Stimulated activated CD4-positive, alpha-beta T cell treated with anti-CD3 and anti-CD28 coated beads, Interleukin-2, amount 100 ng/mL, for 48 hours (primary cell): ENCODE measurements around the gene DCDC2.

Experiments used
- DNase-seq, 2 donors: peaks; one replicate each; pipeline ENCODE4 v3.0.0-alpha.2; 2020

Gene DCDC2

DNA sequence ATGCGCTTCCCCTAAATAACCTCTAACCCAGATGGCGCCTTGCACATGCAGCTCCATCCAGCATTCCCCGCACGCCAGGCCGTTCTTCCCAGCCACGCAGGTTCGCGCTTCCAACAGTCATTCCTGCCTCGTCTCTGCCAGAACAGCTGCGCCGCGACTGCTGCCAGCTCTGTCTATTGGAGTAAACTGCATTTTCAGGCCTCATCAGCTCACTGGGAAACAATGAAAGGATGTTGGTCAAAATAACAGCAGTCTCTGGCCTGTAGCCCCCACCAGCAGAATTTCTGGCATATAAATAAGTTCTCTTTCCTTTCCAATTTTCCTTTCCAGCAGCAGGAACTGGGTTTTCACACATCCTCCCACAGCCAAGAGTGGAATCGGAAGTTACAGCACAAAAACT lies 217.3 kb downstream of the DCDC2 start:
- no peak for DNase-seq

DNA sequence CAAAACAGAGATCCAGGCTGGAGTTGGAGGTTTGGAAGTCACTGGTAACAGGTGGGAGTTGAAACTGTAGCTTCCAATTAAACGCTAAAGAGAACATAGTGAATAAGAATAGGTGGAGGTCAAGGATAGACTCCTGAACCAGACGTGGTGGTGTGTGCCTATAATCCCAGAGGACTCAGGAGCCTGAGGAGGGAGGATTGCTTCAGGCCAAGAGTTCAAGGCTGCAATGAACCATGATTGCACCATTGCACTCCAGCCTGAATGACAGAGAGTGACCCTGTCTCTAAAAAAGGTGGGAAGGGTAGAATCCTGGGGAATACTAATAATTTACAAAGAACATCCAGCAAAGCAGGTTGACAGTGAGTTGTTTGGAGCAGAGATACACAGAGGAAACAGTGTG lies 218.2 kb downstream of the DCDC2 start:
- no peak for DNase-seq

DNA sequence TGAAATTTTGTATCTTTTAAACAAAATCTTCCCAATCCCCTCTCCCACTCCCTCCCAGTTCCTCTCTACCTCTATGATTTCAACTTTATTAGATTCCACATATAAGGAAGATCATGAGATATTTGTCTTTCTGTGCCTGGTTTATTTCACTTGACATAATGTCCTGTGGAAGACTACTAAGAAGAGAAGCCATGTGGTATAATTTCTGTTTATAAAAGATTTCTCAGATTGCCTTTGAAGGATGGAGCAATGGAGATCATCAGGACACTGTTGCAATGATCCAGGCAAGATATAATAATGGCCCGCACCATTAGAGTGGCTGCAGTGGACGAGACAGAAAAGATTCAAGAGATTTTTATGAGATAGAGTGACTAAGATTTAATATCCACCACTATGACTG lies 218.8 kb downstream of the DCDC2 start:
- no peak for DNase-seq

DNA sequence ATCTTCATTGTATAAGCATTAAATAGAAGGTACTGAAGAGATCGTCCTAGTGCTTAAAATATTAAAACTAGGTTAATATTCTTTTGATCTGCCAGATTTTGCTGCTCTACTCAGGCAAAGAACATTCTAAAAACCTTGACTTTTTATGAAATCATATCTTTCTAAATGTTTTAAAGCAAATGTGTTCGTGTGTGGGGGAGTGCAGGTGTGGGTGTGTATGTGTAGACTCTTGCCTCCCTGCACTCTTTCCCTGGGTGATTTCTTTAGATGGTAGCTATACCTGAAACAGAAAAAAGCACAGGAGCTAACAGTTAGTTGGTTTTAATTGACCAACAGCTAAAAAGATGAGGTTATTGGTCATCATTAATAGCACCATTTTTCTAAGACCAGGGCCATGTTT lies 226.1 kb downstream of the DCDC2 start:
- DNase-seq: no peak

DNA sequence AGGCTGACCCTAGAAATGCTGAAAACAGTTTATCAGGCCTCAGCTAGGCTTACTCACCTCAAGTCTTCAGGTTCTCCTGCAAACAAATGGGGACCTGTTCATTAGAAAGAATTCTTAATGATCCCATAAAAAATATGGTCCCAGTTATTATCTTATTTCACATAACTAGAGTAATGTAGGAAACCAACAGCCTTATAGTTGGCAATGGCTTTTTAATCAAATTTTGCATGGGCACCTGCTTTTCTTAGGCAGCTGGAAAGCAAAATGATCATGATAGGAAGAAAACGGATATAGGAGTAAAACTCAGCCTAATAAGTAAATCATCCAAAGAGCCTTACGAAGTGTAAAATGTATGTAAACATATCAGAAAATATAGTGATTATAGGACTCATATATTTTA lies 230.5 kb downstream of the DCDC2 start:
- no peak for DNase-seq

DNA sequence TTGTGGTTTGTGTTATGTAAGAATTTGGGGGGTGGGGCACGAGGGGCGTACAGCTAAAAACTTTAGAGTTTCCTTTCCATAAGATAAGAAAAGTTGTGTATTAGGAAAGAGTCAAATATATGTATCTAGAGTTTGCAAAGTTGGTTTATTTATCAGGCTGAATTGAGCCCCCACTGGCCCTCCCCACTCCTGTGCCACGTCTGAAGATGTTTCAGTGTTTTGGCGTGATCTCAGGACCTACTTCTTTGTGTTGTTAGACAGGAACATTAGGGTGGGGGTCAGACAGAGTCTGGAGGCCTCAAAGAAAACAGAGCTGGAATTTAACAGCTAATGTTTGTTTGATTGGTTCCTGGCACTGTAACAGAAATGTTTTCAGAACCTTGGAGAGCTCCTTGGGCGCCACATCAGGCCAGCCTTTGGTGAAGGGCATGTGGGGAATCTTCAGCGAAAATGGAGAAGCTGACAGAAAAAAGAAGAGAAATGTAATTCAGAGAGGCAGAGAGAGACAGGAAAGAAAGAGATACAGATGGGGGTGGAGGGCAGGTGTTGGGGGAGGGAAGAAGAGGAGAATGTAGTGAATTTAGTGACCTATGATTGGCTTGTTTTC lies 231.2 kb downstream of the DCDC2 start:
- DNase-seq: peak; percentile 1 to 4

DNA sequence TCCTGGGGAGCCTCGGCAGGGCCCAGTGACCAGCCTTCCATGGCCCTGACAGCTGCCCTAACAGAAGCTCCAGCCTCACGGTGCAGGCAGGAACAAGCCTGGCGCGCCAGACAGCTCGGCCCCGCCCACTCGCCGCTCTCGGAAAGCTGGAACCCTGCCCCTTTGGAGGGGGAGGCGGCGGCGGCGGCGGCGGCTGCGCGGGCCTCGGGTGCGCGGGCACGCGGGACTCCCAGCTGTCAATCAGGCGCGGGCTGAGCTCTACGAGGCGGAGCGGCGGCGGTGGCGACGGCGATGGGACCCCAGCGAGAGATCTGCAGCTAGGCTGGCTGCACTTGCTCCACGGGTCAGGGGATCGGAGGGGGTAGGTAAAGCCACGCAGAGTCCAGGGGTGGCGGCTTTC lies 231.9 kb downstream of the DCDC2 start, which contains the start of gene NRSN1:
TSS of gene NRSN1 (plus strand) at position 236 of the 400 bp plus-strand sequence. CDS start 8,113 bp downstream, outside the sequence.
- no peak for DNase-seq

DNA sequence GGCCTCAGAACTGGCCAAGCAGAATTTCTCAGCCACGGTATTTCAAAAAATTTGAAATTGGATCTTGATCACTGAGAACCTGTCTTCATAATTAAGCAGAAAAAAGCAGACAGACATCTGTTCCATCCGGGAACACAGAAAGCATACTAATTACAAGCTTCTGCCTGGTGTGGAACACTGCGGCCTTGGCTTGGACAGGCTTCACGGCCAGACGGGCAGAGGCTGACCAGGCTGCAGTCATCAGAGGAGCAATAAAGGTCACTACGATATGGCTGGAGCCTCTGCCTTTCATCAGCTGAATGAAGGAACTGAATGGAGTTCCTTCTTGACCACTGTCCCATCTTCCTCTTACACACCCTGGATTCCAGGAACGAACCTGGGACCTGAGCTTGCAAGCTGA lies 235.7 kb downstream of the DCDC2 start:
- DNase-seq: no peak
